CD8-positive, alpha-beta memory T cell (primary cell): ENCODE results near the gene ECHDC3. TPM values are rescaled to one million over a fixed set of nuclear protein-coding genes. Genes with fewer than 3 reads are reported as not detected.

Source experiments
- polyA plus RNA-seq: library from polyadenylated mRNA; unstranded; fragments of 300-500 nt; fragmentation: Illumina TruSeq; gene quantifications from one replicate; pipeline ENCODE4 v1.2.3, GENCODE V29; 2021
- total RNA-seq, 2 experiments: library from RNA; stranded (reverse); gene quantifications; one replicate each; pipeline ENCODE4 v1.2.3, GENCODE V29; 2021

The ECHDC3 gene
- total and polyA plus RNA-seq, 3 experiments from 2014 or later = 0.58 to 0.77 (median 0.71) TPM

Other genes starting within 250 kb of the ECHDC3 start
- 1 to 10 TPM; 1.9 to 3.2 TPM for gene USP6NL, start 130.7 kb upstream of the ECHDC3 start, total RNA-seq
- 1.3 TPM for gene USP6NL, start 130.7 kb upstream of the ECHDC3 start, polyA plus RNA-seq
- gene PROSER2, start 81.0 kb downstream of the ECHDC3 start, total RNA-seq = 1 to 10 TPM; 1.5 to 2.4 TPM
- gene PROSER2, start 81.0 kb downstream of the ECHDC3 start, polyA plus RNA-seq = 1.7 TPM